D721Med (cell line): Measurements from ENCODE around the gene HPS4.
"Not testable (repeated sequence)": the region's sequence is repeated elsewhere in the genome, so short reads cannot be mapped to it uniquely, and the experiment has no call there.

ENCODE experiments used
- DNase-seq: peaks from one replicate; pipeline ENCODE4 v3.0.0; 2011; ENCODE audit warnings: low spot score; ENCODE audit not compliant: insufficient read length
- FAIRE-seq: peaks from 2 replicates; lab custom pipeline; 2011; peaks lifted over from hg19 to GRCh38; lab: Jason Lieb, UNC
- CTCF ChIP-seq: IDR thresholded peaks from 2 replicates; pipeline ENCODE4 v1.5.1; 2012; ENCODE audit warnings: mild to moderate bottlenecking, control low read depth; ENCODE audit not compliant: insufficient read depth; ENCODE audit errors: missing control alignments

Gene HPS4

GRCh38 chr22:26483439-26484359 is at the start of gene HPS4, which contains the start of gene SRRD:
Gene HPS4, minus strand, starts transcription at chr22:26483783. Its CDS starts 2,021 bp downstream, at chr22:26481762.
Gene SRRD, plus strand, starts transcription at chr22:26483877. Its CDS starts 14 bp downstream, at chr22:26483891.
- no peak for TF ChIP-seq CTCF
- no peak for FAIRE-seq
- peak; percentile 47 for DNase-seq

- DNase-seq: no peak
- FAIRE-seq: no peak
- TF ChIP-seq CTCF: no peak
Measured at GRCh38 chr22:26529345-26529744, 45.8 kb upstream of the HPS4 start.

- not testable (repeated sequence) for FAIRE-seq, DNase-seq
Measured at GRCh38 chr22:26528518-26528917, 44.9 kb upstream of the HPS4 start.

GRCh38 chr22:26527574-26528465 is 44.2 kb upstream of the HPS4 start:
- DNase-seq (no peak), FAIRE-seq (no peak)
- TF ChIP-seq CTCF: no peak

- DNase-seq (no peak), FAIRE-seq (no peak)
- TF ChIP-seq CTCF: no peak
Measured at GRCh38 chr22:26527167-26527566, 43.6 kb upstream of the HPS4 start.

GRCh38 chr22:26525946-26526564 is 42.5 kb upstream of the HPS4 start:
- FAIRE-seq (no peak), DNase-seq (no peak)
- TF ChIP-seq CTCF: no peak

GRCh38 chr22:26524870-26525269 is 41.3 kb upstream of the HPS4 start:
- DNase-seq (no peak), FAIRE-seq (no peak)
- TF ChIP-seq CTCF: no peak
